Hepatocyte (in vitro differentiated cells): ENCODE measurements around the gene INO80B.

Experiments
- EZH2 ChIP-seq: fragments of 200-600 bp; sonication (generic); IDR thresholded peaks from 2 replicates; pipeline ENCODE4 v1.6.1; 2016; ENCODE audit warnings: antibody characterized with exemption, mild to moderate bottlenecking, borderline replicate concordance
- TF ChIP-seq, protein P1 (sequence below): fragments of 200-600 bp; sonication (generic); IDR thresholded peaks from 2 replicates; pipeline ENCODE4 v1.5.1; 2016; ENCODE audit warnings: antibody characterized with exemption, mild to moderate bottlenecking; ENCODE audit not compliant: poor library complexity

DNA sequence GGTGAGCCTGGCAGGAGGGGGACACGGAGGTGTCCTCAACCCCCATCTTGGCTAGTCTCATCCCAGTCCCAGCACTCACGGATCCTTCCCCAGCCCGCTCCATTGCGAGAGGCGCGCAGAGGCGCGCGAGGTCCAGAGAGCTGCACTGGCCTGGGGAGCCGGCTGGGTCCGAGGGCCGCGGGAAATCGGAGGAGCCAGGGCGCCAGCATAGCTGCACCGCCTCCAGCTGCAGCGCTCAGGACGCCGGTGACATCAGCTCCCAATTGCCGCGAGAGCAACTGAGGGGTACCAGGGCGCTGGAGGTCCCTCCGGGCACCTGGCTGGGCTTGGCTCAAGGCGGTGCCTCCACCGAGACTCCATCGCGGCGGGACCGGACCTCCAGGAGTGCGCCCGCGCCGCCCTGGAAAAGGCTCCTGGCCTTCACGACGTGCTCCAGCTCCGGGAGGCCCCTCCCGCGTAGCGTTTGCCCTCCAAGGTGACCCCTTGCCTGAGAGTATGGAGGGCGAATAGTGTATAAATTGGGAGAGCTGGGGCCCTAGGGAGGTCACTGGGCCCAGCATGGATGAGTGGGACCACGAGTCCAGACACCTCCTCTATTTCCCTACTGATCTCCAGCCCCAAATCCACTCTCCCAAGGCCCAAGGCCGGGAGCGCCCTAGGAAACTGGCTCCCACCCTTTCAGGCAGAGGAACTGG, 18.6 kb upstream of the INO80B start:
- TF ChIP-seq EZH2 = no peak
- TF ChIP-seq, protein P1, sequence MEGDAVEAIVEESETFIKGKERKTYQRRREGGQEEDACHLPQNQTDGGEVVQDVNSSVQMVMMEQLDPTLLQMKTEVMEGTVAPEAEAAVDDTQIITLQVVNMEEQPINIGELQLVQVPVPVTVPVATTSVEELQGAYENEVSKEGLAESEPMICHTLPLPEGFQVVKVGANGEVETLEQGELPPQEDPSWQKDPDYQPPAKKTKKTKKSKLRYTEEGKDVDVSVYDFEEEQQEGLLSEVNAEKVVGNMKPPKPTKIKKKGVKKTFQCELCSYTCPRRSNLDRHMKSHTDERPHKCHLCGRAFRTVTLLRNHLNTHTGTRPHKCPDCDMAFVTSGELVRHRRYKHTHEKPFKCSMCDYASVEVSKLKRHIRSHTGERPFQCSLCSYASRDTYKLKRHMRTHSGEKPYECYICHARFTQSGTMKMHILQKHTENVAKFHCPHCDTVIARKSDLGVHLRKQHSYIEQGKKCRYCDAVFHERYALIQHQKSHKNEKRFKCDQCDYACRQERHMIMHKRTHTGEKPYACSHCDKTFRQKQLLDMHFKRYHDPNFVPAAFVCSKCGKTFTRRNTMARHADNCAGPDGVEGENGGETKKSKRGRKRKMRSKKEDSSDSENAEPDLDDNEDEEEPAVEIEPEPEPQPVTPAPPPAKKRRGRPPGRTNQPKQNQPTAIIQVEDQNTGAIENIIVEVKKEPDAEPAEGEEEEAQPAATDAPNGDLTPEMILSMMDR = no peak
